ENCODE measurements around the gene TMEM63C.
"Not testable (repeated sequence)": the region's sequence is repeated elsewhere in the genome, so short reads cannot be mapped to it uniquely, and the experiment has no call there.

TMEM63C gene

GRCh38 chr14:77157740-77158139 is 23.9 kb upstream of the TMEM63C start:
- DNase-seq: no peak

GRCh38 chr14:77158175-77158881 is 23.3 kb upstream of the TMEM63C start:
- no peak for DNase-seq

GRCh38 chr14:77158882-77159255 is 22.7 kb upstream of the TMEM63C start:
- DNase-seq: no peak

- DNase-seq: no peak
Observed at GRCh38 chr14:77161011-77161410, 20.6 kb upstream of the TMEM63C start.

- DNase-seq: no peak
Observed at GRCh38 chr14:77170045-77170444, 11.6 kb upstream of the TMEM63C start.

- no peak for DNase-seq
Observed at GRCh38 chr14:77172916-77173315, 8.7 kb upstream of the TMEM63C start.

- DNase-seq: not testable (repeated sequence)
Observed at GRCh38 chr14:77173911-77174617, 7.5 kb upstream of the TMEM63C start.

- DNase-seq: no peak
Observed at GRCh38 chr14:77175843-77176242, 5.8 kb upstream of the TMEM63C start.

- DNase-seq: no peak
Observed at GRCh38 chr14:77177702-77178101, 3.9 kb upstream of the TMEM63C start.

- DNase-seq: no peak
Observed at GRCh38 chr14:77178656-77179055, 2.9 kb upstream of the TMEM63C start.

- DNase-seq: no peak
Observed at GRCh38 chr14:77180726-77181602, 634 bp upstream of the TMEM63C start.

- no peak for DNase-seq
Observed at GRCh38 chr14:77183896-77184295, 2.3 kb downstream of the TMEM63C start.

GRCh38 chr14:77184396-77185092 is 2.9 kb downstream of the TMEM63C start:
- no peak for DNase-seq

GRCh38 chr14:77185093-77185465 is 3.5 kb downstream of the TMEM63C start:
- no peak for DNase-seq

GRCh38 chr14:77186911-77187648 is 5.5 kb downstream of the TMEM63C start:
- no peak for DNase-seq

- DNase-seq: no peak
Observed at GRCh38 chr14:77187649-77188012, 6.0 kb downstream of the TMEM63C start.

GRCh38 chr14:77189479-77189878 is 7.9 kb downstream of the TMEM63C start:
- no peak for DNase-seq

- no peak for DNase-seq
Observed at GRCh38 chr14:77190977-77191376, 9.4 kb downstream of the TMEM63C start.

- DNase-seq: no peak
Observed at GRCh38 chr14:77194706-77195105, 13.1 kb downstream of the TMEM63C start.

- no peak for DNase-seq
Observed at GRCh38 chr14:77195766-77196165, 14.2 kb downstream of the TMEM63C start.

- DNase-seq: no peak
Observed at GRCh38 chr14:77197988-77198387, 16.4 kb downstream of the TMEM63C start.

- DNase-seq: no peak
Observed at GRCh38 chr14:77198561-77198960, 17.0 kb downstream of the TMEM63C start.
